Measurements from ENCODE around the gene BCKDHB. TPM values are rescaled to one million over a fixed set of nuclear protein-coding genes. Genes with fewer than 3 reads are reported as not detected.
A peak's percentile ranks its signal among the peaks of the same experiment; 100 is the strongest.
"Not testable (repeated sequence)": the region's sequence is repeated elsewhere in the genome, so short reads cannot be mapped to it uniquely, and the experiment has no call there.

BCKDHB gene
- total and polyA plus RNA-seq, 5 donors from 2014 or later: 15.2 to 28.7 (median 23.1) TPM

DNA sequence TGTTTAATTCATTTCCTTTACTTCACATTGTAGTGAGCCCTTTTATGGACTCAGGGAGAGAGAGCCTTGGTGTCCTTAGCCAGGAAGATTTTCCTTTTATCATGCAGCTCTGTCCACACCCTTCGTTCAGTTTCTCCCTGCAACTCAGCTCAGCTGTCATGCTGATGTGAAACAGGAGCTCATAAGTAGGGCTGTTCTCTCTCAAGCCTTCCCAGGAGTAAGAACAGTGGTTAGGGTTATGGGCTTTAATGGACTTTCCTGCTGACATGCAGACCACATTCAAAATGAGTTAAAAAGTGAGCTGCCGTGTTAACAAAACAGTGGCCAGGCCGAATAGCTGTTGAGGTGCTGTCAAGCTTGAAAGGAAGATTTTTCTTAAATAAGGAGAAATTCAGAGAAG, 104.1 kb downstream of the BCKDHB start:
- H3K27ac ChIP-seq (ENCODE audit: insufficient read depth, low read length, poor library complexity, severe bottlenecking): no peak overlapping the region
- DNase-seq: no peak
- H3K27me3 Mint-ChIP-seq: no peaks in the 10 kb centered on the region
- H3K4me3 ChIP-seq (ENCODE audit: low read depth, low read length): no peak overlapping the region
- no peaks in the 10 kb centered on the region for H3K9me3 Mint-ChIP-seq
- no peak overlapping the region for H3K27ac Mint-ChIP-seq
- no peak for ATAC-seq (ENCODE audit: low read depth in 2 of 2)
- H3K4me1 ChIP-seq (ENCODE audit: control insufficient read depth, insufficient read depth, low read length, poor library complexity, severe bottlenecking): no peaks in the 10 kb centered on the region
- H3K36me3 ChIP-seq (ENCODE audit: control insufficient read depth, insufficient read depth, low read length): no peaks in the 10 kb centered on the region
- H3K9me3 ChIP-seq (ENCODE audit: control insufficient read depth in 2 of 2, low read length in 2 of 2): no peaks in the 10 kb centered on the region
- no peak overlapping the region for H3K4me3 Mint-ChIP-seq
- H3K27me3 ChIP-seq (ENCODE audit: control insufficient read depth, insufficient read depth, low read length): no peaks in the 10 kb centered on the region
- peaks cover 11% of the 10 kb centered on the region for H3K36me3 Mint-ChIP-seq
- H3K4me1 Mint-ChIP-seq: peaks cover 4 to 9% (median 7%) of the 10 kb centered on the region in 4 donors

DNA sequence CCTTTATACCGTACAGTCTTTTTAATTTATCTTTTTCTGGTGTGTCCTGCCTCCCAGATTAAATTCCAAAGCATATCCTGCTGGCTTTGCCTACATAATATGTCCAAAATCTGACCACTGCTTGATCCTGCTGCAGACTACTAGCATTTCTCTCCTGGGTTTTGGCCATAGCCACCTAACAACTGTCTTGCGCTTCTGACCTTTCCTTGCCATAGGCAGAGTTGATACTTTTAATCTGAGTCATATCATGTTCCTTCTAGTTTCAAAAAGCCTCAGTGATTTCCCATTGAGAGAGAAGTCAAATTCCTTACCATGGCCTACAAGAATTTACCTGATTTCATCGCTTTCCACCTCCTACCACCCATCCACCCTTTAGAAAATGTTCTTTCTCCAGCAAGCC, 104.8 kb downstream of the BCKDHB start:
- Mint-ChIP-seq H3K9me3 (no peaks in the 10 kb centered on the region), H3K4me3 (no peak overlapping the region), H3K27me3 (no peaks in the 10 kb centered on the region), H3K4me1 (peaks cover 3 to 9% (median 6%) of the 10 kb centered on the region in 4 donors), H3K27ac (peak overlapping the region in 1 of 3 donors; percentile 44), H3K36me3 (peaks cover 11% of the 10 kb centered on the region)
- H3K4me3 ChIP-seq (ENCODE audit: low read depth, low read length): no peak overlapping the region
- H3K4me1 ChIP-seq (ENCODE audit: control insufficient read depth, insufficient read depth, low read length, poor library complexity, severe bottlenecking): no peaks in the 10 kb centered on the region
- ATAC-seq (ENCODE audit: low read depth in 2 of 2): no peak
- DNase-seq: no peak
- no peak overlapping the region for H3K27ac ChIP-seq (ENCODE audit: insufficient read depth, low read length, poor library complexity, severe bottlenecking)
- H3K27me3 ChIP-seq (ENCODE audit: control insufficient read depth, insufficient read depth, low read length): no peaks in the 10 kb centered on the region
- H3K9me3 ChIP-seq (ENCODE audit: control insufficient read depth in 2 of 2, low read length in 2 of 2): no peaks in the 10 kb centered on the region
- H3K36me3 ChIP-seq (ENCODE audit: control insufficient read depth, insufficient read depth, low read length): no peaks in the 10 kb centered on the region

DNA sequence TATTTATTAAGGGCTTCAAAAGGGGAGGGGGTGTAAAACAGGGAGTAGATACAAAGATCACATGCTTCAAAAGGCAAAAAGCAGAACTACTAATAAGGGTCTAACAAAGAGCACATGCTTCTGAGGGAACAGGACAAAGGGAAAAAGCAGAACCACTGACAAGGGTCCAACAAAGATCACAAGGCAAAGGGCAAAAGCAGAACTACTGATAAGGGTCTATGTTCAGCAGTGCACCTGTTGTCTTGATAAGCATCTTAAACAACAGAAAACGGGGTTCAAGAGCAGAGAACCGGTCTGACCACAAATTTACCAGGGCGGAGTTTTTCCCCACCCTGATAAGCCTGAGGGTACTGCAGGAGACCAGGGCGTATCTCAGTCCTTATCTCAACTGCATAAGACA, 105.4 kb downstream of the BCKDHB start:
- Mint-ChIP-seq H3K36me3 (peaks cover 11% of the 10 kb centered on the region), H3K27ac (peak overlapping the region in 1 of 3 donors; percentile 44)
- ATAC-seq (ENCODE audit: low read depth in 2 of 2); H3K27me3 Mint-ChIP-seq; H3K27ac ChIP-seq (ENCODE audit: insufficient read depth, low read length, poor library complexity, severe bottlenecking); H3K9me3 ChIP-seq (ENCODE audit: control insufficient read depth in 2 of 2, low read length in 2 of 2); H3K4me1 Mint-ChIP-seq; H3K4me3 Mint-ChIP-seq; H3K4me3 ChIP-seq (ENCODE audit: low read depth, low read length); H3K36me3 ChIP-seq (ENCODE audit: control insufficient read depth, insufficient read depth, low read length); H3K27me3 ChIP-seq (ENCODE audit: control insufficient read depth, insufficient read depth, low read length); DNase-seq; H3K9me3 Mint-ChIP-seq; H3K4me1 ChIP-seq (ENCODE audit: control insufficient read depth, insufficient read depth, low read length, poor library complexity, severe bottlenecking): not testable (repeated sequence)

DNA sequence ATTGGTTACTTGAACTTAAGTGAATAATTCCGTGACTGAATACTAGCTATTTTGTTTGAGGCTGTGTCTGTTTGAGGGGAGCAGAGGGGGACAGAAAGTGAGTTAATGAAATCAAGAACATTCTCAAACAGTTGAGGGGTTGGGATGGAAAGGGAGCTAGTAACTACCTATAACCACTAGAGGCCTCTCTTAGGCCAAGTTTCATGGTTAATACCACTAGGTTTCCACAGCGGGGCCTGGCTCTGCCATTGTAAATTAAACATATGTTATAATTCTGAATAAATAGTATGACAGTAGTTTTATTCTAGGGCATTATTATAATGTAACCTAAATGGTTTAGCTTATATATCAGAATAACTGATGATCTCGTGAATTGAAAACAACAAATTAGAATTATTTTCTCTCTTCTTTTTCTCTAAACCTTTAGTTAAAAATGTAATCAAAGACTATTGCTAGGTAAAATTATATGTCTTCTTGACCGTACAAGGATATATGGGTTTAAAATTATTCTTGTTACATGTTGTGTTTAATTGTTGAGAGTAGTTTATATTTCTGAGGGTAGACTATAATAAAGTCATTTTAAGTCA, 108.1 kb downstream of the BCKDHB start:
- no peak overlapping the region for H3K27ac Mint-ChIP-seq
- peaks cover 0 to 7% (median 5%) of the 10 kb centered on the region in 4 donors for H3K4me1 Mint-ChIP-seq
- DNase-seq (peak in 2 of 3 donors; percentile 6 to 54), ATAC-seq (ENCODE audit: low read depth in 2 of 2) (peak; percentile 62 to 79)
- Histone ChIP-seq H3K9me3 (ENCODE audit: control insufficient read depth in 2 of 2, low read length in 2 of 2) (no peaks in the 10 kb centered on the region), H3K36me3 (ENCODE audit: control insufficient read depth, insufficient read depth, low read length) (no peaks in the 10 kb centered on the region), H3K27me3 (ENCODE audit: control insufficient read depth, insufficient read depth, low read length) (no peaks in the 10 kb centered on the region), H3K4me3 (ENCODE audit: low read depth, low read length) (no peak overlapping the region), H3K4me1 (ENCODE audit: control insufficient read depth, insufficient read depth, low read length, poor library complexity, severe bottlenecking) (no peaks in the 10 kb centered on the region), H3K27ac (ENCODE audit: insufficient read depth, low read length, poor library complexity, severe bottlenecking) (no peak overlapping the region)
- H3K4me3 Mint-ChIP-seq: no peak overlapping the region
- H3K27me3 Mint-ChIP-seq: no peaks in the 10 kb centered on the region
- H3K9me3 Mint-ChIP-seq: peaks cover 0 to 2% (median 0%) of the 10 kb centered on the region in 7 donors
- peaks cover 12% of the 10 kb centered on the region for H3K36me3 Mint-ChIP-seq

DNA sequence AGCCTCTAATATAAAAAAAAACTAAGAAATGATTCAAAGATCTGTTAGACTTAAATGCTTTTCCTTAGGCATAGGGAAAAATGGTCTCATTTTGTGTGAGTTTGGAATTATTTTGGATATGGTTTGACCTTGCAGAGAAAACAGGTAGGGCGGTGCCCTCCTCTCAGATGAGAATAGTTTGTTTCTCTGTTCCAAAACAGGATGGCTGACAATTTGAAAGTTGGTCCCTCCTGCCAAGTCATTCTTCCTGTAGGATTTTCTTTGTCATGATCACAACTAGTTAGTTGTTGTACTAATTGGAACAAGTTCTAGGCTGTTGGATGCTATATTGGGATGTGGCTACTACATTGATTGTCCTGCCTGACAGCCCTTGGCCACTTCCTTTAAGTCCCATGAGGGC, 108.6 kb downstream of the BCKDHB start:
- no peaks in the 10 kb centered on the region for H3K9me3 ChIP-seq (ENCODE audit: control insufficient read depth in 2 of 2, low read length in 2 of 2)
- H3K36me3 ChIP-seq (ENCODE audit: control insufficient read depth, insufficient read depth, low read length): no peaks in the 10 kb centered on the region
- no peaks in the 10 kb centered on the region for H3K27me3 Mint-ChIP-seq
- H3K4me3 Mint-ChIP-seq: no peak overlapping the region
- DNase-seq: no peak
- H3K4me3 ChIP-seq (ENCODE audit: low read depth, low read length): no peak overlapping the region
- H3K27ac ChIP-seq (ENCODE audit: insufficient read depth, low read length, poor library complexity, severe bottlenecking): no peak overlapping the region
- peaks cover 0 to 2% (median 0%) of the 10 kb centered on the region in 7 donors for H3K9me3 Mint-ChIP-seq
- ATAC-seq (ENCODE audit: low read depth in 2 of 2): no peak
- no peaks in the 10 kb centered on the region for H3K4me1 ChIP-seq (ENCODE audit: control insufficient read depth, insufficient read depth, low read length, poor library complexity, severe bottlenecking)
- peaks cover 0 to 7% (median 4%) of the 10 kb centered on the region in 4 donors for H3K4me1 Mint-ChIP-seq
- H3K27ac Mint-ChIP-seq: no peak overlapping the region
- no peaks in the 10 kb centered on the region for H3K27me3 ChIP-seq (ENCODE audit: control insufficient read depth, insufficient read depth, low read length)
- peaks cover 13% of the 10 kb centered on the region for H3K36me3 Mint-ChIP-seq

DNA sequence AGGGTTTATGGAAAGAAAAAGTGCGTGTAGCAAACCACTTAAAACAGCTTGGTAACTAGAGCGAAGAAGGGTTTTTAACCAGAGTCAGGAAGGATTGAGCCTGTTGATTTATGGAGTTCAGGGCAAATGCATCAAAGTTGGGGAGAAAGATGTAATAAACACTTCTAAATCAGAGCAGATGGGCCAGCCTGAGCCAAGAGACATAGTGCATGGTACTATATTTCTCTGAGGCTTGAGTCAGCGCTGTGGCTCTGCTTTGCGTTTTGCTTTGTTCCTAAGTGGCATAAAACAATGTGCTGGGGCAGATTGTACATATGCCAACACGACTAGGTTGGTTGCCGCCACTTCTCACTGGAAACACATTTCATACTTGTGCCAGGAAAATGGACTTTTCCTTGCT, 111.3 kb downstream of the BCKDHB start:
- Histone ChIP-seq H3K4me1 (ENCODE audit: control insufficient read depth, insufficient read depth, low read length, poor library complexity, severe bottlenecking) (no peaks in the 10 kb centered on the region), H3K4me3 (ENCODE audit: low read depth, low read length) (no peak overlapping the region), H3K27ac (ENCODE audit: insufficient read depth, low read length, poor library complexity, severe bottlenecking) (no peak overlapping the region), H3K36me3 (ENCODE audit: control insufficient read depth, insufficient read depth, low read length) (no peaks in the 10 kb centered on the region), H3K9me3 (ENCODE audit: control insufficient read depth in 2 of 2, low read length in 2 of 2) (no peaks in the 10 kb centered on the region), H3K27me3 (ENCODE audit: control insufficient read depth, insufficient read depth, low read length) (no peaks in the 10 kb centered on the region)
- ATAC-seq (ENCODE audit: low read depth in 2 of 2) (no peak), DNase-seq (no peak)
- H3K27ac Mint-ChIP-seq: no peak overlapping the region
- peaks cover 0 to 5% (median 0%) of the 10 kb centered on the region in 4 donors for H3K4me1 Mint-ChIP-seq
- H3K27me3 Mint-ChIP-seq: no peaks in the 10 kb centered on the region
- H3K4me3 Mint-ChIP-seq: no peak overlapping the region
- H3K9me3 Mint-ChIP-seq: peaks cover 0 to 3% (median 0%) of the 10 kb centered on the region in 7 donors
- peaks cover 16% of the 10 kb centered on the region for H3K36me3 Mint-ChIP-seq

DNA sequence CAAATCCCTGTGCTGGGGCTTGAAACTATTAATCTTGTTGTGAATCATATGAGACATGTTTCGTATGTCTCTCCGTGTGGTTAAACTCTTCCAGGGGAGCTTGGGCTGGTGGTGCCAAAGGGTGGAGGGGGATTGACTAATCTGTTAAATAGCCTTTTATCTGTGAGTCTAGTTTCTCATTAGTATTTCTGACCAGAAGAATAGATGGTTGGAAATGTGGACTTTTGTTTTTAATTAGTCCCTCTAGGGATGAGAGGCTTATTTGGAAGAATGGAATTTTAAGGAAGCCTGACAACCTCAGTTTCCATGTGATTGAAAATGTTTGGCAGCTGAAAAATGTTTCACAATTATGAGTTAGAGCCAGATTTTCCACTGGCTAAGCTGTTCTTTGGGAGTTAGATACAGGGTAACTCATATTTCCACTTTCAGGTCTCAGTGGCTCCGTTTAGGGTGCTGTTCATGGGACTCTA, 117.3 kb downstream of the BCKDHB start:
- H3K27me3 ChIP-seq (ENCODE audit: control insufficient read depth, insufficient read depth, low read length): no peaks in the 10 kb centered on the region
- peaks cover 41% of the 10 kb centered on the region for H3K36me3 Mint-ChIP-seq
- no peaks in the 10 kb centered on the region for H3K4me1 ChIP-seq (ENCODE audit: control insufficient read depth, insufficient read depth, low read length, poor library complexity, severe bottlenecking)

DNA sequence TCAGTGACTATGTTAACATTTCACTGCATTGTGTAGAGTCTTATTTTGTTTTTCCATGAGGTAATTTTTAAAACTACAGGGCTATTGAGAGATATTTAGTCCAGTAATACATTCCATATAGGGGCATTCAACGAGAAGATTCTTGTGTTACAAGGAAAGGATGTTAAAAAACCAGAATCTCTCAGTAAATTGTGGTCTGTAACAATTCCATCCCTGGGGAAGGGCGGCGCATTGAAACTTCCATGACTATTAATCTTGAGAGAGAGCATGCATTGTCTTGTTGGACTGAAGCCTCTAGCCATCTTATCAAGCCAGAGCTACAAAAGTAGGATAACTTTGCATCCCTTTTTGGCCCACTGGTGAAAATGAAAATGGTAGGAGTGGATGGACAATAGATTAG, 119.7 kb downstream of the BCKDHB start:
- Mint-ChIP-seq H3K27ac (peak overlapping the region in 1 of 3 donors; percentile 3), H3K9me3 (peaks cover 0 to 7% (median 0%) of the 10 kb centered on the region in 7 donors), H3K27me3 (no peaks in the 10 kb centered on the region), H3K4me1 (peaks cover 0 to under 1% (median 0%) of the 10 kb centered on the region in 4 donors), H3K36me3 (peaks cover 37% of the 10 kb centered on the region), H3K4me3 (no peak overlapping the region)
- Histone ChIP-seq H3K9me3 (ENCODE audit: control insufficient read depth in 2 of 2, low read length in 2 of 2) (no peaks in the 10 kb centered on the region), H3K4me3 (ENCODE audit: low read depth, low read length) (no peak overlapping the region), H3K36me3 (ENCODE audit: control insufficient read depth, insufficient read depth, low read length) (peaks cover 1% of the 10 kb centered on the region), H3K27me3 (ENCODE audit: control insufficient read depth, insufficient read depth, low read length) (no peaks in the 10 kb centered on the region), H3K27ac (ENCODE audit: insufficient read depth, low read length, poor library complexity, severe bottlenecking) (no peak overlapping the region), H3K4me1 (ENCODE audit: control insufficient read depth, insufficient read depth, low read length, poor library complexity, severe bottlenecking) (no peaks in the 10 kb centered on the region)
- no peak for DNase-seq
- ATAC-seq (ENCODE audit: low read depth in 2 of 2): no peak

More for the DNA sequence above, 117.3 kb downstream of the BCKDHB start:
- DNase-seq (no peak), ATAC-seq (ENCODE audit: low read depth in 2 of 2) (no peak)
- Mint-ChIP-seq H3K4me1 (peaks cover 0 to 5% (median 0%) of the 10 kb centered on the region in 4 donors), H3K9me3 (peaks cover 0 to 7% (median 0%) of the 10 kb centered on the region in 7 donors), H3K4me3 (no peak overlapping the region), H3K27ac (no peak overlapping the region), H3K27me3 (no peaks in the 10 kb centered on the region)
- H3K27ac ChIP-seq (ENCODE audit: insufficient read depth, low read length, poor library complexity, severe bottlenecking): no peak overlapping the region
- H3K4me3 ChIP-seq (ENCODE audit: low read depth, low read length): no peak overlapping the region
- no peaks in the 10 kb centered on the region for H3K9me3 ChIP-seq (ENCODE audit: control insufficient read depth in 2 of 2, low read length in 2 of 2)
- peaks cover 1% of the 10 kb centered on the region for H3K36me3 ChIP-seq (ENCODE audit: control insufficient read depth, insufficient read depth, low read length)

All from CD4-positive, CD25-positive, alpha-beta regulatory T cell (primary cell).